HK-2 (cell line): Measurements from ENCODE around the gene KMT2A.
"Not testable (repeated sequence)": the region's sequence is repeated elsewhere in the genome, so short reads cannot be mapped to it uniquely, and the experiment has no call there.

Experiments
- DNase-seq: peaks from one replicate; pipeline ENCODE4 v3.0.0-alpha.2; 2018; ENCODE audit not compliant: unreplicated experiment

KMT2A gene

DNA sequence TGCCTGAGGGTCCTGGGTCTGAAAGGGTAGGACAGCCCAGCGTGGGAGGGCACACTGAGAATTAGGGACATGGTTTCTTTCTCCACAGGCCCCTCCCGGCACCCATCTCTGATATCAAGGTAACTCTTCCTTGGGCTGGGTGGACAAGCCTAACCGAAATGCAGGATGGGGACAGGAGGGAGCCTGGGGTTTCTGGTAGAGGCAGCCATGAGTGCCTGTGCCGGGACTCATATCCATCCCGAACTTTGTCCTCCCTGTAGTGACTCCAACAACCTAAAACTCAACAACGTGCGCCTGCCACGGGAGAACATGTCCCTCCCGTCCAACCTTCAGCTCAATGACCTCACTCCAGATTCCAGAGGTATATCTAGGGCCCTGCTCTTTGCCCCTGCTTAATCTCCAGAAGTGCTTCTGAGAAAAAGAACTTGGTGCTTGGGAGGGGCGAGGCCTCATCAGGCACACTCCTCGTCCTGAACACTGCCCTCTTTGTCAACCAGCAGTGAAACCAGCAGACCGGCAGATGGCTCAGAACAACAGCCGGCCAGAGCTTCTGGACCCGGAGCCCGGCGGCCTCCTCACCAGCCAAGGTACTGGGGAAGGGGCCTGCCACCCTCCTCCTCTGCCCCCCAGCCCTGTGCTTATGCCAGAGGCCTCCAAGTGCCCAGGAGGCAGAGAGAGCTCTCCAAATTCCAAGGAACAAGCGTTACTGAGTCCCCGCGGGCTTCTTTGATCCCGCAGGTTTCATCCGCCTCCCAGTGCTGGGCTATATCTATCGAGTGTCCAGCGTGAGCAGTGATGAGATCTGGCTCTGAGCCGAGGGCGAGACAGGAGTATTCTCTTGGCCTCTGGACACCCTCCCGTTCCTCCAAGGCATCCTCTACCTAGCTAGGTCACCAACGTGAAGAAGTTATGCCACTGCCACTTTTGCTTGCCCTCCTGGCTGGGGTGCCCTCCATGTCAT lies 97.8 kb downstream of the KMT2A start:
- DNase-seq, result no peak

DNA sequence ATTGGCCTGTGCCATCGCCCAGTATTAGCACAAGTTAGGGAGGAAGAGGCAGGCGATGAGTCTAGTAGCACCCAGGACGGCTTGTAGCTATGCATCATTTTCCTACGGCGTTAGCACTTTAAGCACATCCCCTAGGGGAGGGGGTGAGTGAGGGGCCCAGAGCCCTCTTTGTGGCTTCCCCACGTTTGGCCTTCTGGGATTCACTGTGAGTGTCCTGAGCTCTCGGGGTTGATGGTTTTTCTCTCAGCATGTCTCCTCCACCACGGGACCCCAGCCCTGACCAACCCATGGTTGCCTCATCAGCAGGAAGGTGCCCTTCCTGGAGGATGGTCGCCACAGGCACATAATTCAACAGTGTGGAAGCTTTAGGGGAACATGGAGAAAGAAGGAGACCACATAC lies 99.0 kb downstream of the KMT2A start:
- DNase-seq, result no peak

GRCh38 chr11:118536726-118537125 lies 100.4 kb downstream of the KMT2A start:
- no peak for DNase-seq

DNA sequence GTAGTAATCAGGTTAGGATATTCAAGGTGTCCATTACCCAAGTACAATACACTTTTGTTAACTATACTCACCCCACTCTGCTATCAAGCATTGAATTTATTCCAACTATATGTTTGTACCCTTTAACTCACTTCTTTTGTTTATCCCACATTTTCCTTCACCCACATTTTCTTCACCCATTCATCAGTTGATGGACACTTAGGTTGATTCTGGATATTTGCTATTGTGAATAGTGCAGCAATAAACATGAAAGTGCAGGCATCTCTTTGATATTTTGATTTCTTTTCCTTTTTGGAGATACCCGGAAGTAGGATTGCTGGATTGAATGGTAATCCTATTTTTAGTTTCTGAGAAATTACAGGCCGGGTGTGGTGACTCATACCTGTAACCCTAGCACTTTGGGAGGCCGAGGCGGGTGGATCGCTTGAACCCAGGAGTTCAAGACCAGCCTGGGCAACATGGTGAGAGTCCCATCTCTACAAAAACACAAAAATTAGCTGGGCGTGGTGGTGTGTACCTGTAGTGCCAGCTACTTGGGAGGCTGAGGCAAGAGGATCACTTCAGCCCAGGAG lies 101.2 kb downstream of the KMT2A start:
- DNase-seq, result no peak

GRCh38 chr11:118544010-118544646 lies 107.8 kb downstream of the KMT2A start:
- no peak for DNase-seq

GRCh38 chr11:118544647-118545010 lies 108.3 kb downstream of the KMT2A start:
- DNase-seq, result no peak

DNA sequence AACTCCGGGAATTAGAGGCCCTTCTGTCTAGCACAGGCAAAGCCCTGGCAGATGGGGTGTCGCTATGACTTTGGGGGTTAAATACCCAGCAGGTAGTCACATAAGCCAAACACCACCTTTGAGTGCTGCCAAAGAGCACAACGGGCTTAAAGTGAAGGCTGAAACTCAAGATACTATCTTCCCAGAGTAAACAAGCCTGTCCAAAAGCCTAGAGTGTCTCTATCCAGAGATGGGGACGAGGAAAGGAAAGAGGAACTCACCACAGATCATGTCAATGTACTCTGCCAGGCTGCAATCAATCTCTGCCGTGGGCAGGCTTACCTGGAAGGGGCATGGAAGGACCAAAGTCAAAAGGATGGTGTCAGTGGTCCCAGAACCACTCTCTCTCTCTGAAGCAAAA lies 109.2 kb downstream of the KMT2A start:
- no peak for DNase-seq

DNA sequence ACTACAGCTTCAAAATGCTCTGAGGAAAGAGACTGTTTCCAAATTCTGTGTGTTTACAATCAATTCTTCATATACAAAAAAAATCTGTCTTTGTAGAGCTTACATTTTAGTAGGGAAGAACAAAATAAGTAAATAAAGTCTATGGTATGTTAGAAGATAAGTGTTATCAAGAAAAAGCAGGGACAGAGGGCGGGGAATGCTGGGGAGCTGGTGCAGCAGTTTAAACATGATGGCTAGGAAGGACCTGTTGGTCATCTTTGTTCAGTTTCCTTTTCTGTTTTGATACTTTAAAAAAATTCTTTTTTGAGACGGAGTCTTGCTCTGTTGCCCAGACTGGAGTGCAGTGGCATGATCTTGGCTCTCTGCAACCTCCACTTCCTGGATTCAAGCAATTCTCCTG lies 110.8 kb downstream of the KMT2A start:
- no peak for DNase-seq

DNA sequence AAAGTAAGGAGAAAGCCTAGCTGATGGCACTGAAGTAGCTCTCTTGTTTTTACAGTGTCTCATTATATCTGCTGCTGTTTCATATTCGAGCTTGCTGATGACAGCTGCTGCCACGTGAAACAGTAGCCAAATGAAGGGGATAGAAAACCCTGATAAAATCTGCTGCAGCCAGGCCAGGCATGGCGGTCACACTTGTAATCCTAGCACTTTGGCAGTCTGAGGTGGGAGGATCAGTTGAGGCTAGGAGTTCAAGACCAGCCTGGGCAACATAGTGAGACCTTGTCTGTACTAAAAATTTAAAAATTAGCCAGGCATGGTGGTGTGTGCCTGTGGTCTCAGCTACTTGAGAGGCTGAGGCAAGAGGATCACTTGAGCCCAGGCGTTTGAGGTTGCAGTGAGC lies 116.0 kb downstream of the KMT2A start:
- no peak for DNase-seq

DNA sequence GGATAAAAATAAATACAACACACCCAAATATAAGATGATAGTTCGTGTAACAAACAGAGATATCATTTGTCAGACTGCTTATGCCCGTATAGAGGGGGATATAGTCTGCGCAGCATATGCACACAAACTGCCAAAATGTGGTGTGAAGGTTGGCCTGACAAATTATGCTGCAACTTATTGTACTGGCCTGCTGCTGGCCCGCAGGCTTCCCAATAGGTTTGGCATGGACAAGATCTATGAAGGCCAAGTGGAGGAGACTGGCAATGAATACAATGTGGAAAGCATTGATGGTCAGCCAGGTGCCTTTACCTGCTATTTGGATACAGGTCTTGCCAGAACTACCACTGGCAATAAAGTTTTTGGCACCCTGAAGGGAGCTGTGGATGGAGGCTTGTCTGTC lies 124.5 kb downstream of the KMT2A start:
- no peak for DNase-seq

GRCh38 chr11:118565051-118565450 lies 128.8 kb downstream of the KMT2A start:
- no peak for DNase-seq

DNA sequence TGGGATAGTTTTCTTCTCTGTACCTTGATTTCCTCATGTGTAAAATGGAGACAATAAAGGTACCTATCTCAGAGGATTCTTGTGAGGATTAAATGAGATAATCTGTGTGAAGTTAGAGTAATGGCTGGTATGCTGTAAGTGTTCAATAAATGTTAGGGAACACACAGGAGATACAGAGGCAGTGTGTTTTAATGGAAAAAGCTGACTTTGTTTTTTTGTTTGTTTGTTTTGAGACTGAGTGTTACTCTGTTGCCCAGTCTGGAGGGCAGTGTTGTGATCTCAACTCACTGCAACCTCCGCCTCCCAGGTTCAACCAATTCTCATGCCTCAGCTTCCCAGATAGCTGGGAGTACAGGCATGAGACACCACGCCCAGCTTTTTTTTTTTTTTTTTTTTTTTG lies 133.4 kb downstream of the KMT2A start:
- DNase-seq, result no peak

DNA sequence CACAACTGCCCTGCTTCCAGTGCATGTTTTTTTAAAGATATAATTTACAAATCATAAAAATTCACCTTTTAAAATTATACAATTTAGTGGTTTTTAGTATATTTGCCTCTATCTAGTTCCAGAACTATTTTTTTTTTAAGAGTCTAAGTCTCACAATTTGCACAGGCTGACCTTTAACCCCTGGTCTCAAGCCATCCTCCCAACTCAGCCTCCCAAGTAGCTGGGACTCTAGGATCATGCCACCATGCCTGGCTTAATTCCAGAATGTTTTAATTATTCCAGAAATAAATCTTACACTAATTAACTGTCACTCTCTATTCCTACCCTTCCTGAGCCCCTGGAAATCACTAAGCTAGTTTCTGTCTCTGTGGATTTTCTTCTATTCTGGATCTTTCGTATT lies 134.5 kb downstream of the KMT2A start:
- DNase-seq, result no peak

- not testable (repeated sequence) for DNase-seq
These were observed 135.4 kb downstream of the KMT2A start for GRCh38 chr11:118571701-118572060.

GRCh38 chr11:118572061-118572980 lies 136.0 kb downstream of the KMT2A start, which contains the start of gene ARCN1:
Gene ARCN1 (plus strand): TSS chr11:118572409. CDS start chr11:118572548, 139 bp downstream.
- DNase-seq, result peak; percentile 71

DNA sequence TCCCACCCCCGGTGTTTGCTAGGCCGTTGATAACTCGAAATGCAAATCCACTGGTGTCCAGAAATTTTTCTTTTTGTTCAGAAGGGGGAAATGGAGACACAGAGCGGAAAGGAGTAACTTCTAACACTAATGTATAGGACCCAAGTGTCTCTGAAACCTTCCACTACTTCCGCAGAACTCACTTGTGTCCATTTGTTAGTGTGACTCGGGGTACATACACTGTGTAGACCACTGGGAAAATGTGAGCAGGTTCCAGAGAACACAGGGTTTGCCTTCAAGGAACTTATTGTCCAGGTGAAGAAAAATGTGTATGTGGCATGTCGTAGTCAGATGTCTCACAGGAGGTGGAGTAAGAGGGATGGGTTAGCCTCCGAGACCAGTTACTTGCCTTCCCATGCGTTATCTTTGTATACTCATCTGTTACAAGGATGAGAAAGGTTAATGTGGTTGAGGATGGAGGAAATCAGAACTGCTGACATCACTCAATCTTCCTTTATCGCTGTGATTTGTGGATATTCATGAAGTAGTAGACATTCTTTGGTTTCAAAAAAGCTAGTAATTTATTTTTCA lies 136.8 kb downstream of the KMT2A start:
- DNase-seq, result peak; percentile 11

DNA sequence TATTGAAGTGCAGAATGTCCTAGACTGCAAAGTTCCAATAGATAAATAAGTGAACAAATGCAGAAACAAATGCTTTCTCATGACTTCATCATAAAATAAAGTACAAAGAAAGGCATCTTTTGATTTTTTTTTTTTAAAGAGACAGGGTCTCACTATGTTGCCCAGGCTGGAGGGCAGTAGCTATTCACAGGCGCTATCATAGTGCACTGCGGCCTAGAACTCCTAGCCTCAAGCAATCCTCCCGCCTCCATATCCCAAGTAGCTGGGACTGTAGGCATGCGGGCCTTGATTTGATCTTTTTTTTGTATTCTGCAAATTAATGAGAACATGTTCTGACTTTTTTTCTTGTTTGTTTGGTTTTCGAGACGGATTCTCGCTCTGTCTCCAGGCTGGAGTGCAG lies 138.3 kb downstream of the KMT2A start:
- no peak for DNase-seq
